Loucy (cell line): ENCODE measurements around the gene KARS1.

Experiments
- EZH2phosphoT487 ChIP-seq: fragments of 200-600 bp; IDR thresholded peaks from 2 replicates; pipeline ENCODE4 v1.6.1; 2018; ENCODE audit warnings: antibody characterized with exemption, mild to moderate bottlenecking, moderate library complexity, borderline replicate concordance
- TF ChIP-seq, protein P1 (sequence below): fragments of 200-600 bp; sonication (generic); conservative IDR thresholded peaks from 2 replicates; pipeline ENCODE4 v1.5.1; 2014; ENCODE audit warnings: mild to moderate bottlenecking, antibody characterized with exemption, low read length

DNA sequence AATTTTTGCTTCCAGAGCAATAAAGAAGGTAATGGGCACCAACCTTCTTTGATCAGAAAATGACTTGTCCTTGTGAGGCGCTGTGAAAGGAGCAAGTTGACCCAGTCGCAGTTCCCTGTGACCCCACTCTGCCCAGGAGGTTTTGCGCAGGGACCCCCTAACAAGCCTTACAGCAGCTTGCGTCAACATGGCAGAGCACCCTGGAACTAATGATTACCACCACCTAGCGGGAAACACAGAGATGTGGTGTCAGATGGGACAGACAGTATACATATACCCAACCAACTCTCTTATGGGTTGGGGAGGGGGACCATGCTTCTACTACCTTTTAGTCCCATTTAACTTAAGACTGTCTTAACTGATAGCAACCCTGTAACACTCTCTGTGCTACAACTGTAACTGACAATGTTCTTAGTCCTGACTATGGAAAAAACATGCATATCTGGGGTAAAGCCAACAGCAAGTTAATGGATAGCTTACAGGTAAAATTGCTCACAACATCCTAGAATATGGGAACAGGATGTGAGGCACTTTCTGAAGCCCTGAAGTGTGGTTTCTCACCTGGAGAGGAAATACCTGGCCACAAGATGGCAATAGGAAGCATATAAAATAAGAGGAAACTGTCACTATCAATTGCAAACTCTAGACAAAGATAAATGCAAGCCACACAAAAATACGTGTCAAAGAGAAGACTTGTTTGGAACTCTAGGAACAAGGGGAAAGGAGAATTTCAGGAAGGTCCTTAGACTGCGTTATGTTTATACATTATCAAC is 3.0 kb downstream of the KARS1 start:
- TF ChIP-seq, protein P1, sequence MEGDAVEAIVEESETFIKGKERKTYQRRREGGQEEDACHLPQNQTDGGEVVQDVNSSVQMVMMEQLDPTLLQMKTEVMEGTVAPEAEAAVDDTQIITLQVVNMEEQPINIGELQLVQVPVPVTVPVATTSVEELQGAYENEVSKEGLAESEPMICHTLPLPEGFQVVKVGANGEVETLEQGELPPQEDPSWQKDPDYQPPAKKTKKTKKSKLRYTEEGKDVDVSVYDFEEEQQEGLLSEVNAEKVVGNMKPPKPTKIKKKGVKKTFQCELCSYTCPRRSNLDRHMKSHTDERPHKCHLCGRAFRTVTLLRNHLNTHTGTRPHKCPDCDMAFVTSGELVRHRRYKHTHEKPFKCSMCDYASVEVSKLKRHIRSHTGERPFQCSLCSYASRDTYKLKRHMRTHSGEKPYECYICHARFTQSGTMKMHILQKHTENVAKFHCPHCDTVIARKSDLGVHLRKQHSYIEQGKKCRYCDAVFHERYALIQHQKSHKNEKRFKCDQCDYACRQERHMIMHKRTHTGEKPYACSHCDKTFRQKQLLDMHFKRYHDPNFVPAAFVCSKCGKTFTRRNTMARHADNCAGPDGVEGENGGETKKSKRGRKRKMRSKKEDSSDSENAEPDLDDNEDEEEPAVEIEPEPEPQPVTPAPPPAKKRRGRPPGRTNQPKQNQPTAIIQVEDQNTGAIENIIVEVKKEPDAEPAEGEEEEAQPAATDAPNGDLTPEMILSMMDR = no peak
- no peak for TF ChIP-seq EZH2phosphoT487
